HUDEP-2 (cell line): Measurements from ENCODE around the gene TEAD2.
"Not testable (repeated sequence)": the region's sequence is repeated elsewhere in the genome, so short reads cannot be mapped to it uniquely, and the experiment has no call there.

Source experiments
- DNase-seq, 76 experiments: peaks; one replicate each; lab custom pipeline; 2025; ENCODE audit not compliant: unreplicated experiment in 76 of 76; lab: John Stamatoyannopoulos, UW

TEAD2 gene

DNA sequence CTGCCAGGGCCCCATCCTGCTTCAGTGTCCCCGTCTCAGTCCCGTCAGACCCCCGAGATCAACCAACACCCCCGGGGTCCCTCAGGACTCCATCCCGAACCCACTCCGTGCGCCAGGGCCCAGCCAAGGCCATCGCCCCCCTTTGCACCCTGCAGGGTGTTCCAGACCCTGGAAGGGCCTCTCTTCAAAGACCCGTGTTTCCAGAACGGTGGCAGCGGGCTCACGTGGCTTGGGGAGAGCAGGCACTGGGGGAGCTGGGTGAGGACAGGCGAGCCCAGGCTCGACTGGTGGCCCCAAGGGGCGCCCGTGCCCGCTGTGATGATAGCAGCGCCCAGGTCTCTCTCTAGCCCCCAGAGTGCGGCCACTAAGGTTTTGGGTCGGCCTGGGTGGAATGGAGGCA is 27.2 kb upstream of the TEAD2 start:
- no peak for DNase-seq

DNA sequence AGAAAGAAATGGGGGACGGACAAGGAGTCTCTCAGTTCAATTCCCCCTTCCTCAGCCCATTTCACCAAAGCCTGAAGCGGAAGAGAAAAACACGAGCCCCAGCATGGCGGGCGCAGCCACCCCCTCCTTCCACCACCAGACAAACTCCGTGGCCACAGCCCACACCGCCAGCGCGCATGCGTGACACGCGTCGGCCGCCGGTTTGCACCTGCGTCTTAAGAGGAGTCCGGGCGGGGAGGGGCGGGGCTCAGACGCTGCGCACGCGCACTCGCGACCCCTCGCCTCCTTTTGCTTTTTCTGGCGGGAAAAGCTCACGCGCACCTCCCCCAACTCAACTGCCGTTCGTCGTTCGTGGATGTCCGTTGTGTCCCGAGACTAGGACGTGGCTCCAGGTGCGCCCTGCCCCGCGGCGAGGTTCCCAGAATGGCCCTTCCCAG is 25.7 kb upstream of the TEAD2 start, which contains the start of gene KASH5:
Gene KASH5 (plus strand): TSS at position 314 of the 437 bp plus-strand sequence. CDS start 2,635 bp downstream, outside the sequence.
- no peak for DNase-seq

- DNase-seq = no peak
Measured at GRCh38 chr19:49383599-49383998, 21.4 kb upstream of the TEAD2 start.

DNA sequence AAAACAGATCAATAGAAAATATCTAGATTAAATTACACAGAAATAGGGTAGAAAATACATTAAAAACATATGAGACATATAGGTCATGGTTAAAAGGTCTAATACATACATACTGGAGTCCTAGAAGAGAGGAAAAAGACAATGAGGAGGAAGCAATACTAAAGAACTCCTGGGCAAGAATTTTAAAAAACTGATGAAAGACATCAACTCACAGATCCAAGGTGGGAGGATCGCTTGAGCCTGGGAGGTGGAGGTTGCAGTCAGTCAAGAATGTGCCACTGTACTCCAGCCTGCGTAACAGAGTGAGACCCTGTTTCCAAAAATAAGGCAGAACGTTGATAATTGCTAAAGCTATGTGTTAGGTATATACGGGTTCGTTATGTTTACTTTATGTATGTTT is 20.4 kb upstream of the TEAD2 start:
- DNase-seq = no peak

GRCh38 chr19:49380391-49380790 is 18.2 kb upstream of the TEAD2 start:
- DNase-seq = no peak

- DNase-seq = no peak
Measured at GRCh38 chr19:49378512-49378911, 16.3 kb upstream of the TEAD2 start.

- DNase-seq = no peak
Measured at GRCh38 chr19:49374665-49375434, 12.6 kb upstream of the TEAD2 start.

GRCh38 chr19:49373174-49373573 is 11.0 kb upstream of the TEAD2 start:
- DNase-seq = not testable (repeated sequence)

DNA sequence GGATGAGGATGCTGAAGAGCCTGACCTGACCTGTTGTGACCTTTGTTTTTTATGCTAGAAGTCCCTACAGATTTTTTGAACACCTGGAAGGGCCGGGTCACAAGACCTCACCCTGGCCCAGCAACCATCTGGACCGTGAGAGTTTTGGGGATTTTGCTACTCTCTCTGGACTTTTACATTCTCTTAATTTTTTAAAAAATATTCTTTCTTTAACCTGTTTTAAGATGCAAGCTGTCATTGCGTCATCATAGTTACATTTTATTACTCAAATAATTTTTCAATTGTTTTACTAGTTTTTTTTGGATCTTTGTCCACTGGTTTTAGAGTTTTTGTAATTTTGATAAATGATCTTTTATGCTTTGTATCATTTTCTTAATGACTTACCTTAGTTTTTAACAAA is 9.0 kb upstream of the TEAD2 start:
- no peak for DNase-seq

- no peak for DNase-seq
Measured at GRCh38 chr19:49368711-49369358, 6.6 kb upstream of the TEAD2 start.

DNA sequence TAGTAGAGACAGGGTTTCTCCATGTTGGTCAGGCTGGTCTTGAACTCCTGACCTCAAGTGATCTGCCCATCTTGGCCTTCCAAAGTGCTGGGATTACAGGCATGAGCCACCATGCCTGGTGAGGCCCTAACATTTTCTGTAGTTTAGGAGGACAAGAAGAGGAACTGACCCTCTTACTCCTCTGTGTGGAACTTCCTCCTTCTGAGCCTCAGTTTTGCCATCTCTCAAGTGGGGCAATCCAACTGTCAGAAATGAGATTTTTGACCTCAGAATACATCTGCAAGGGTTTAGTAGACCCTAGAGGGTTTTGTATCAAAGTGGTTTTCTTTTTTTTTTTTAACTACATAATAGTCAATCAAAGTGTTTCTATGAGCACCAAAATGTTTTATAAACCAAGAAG is 3.9 kb upstream of the TEAD2 start:
- no peak for DNase-seq

DNA sequence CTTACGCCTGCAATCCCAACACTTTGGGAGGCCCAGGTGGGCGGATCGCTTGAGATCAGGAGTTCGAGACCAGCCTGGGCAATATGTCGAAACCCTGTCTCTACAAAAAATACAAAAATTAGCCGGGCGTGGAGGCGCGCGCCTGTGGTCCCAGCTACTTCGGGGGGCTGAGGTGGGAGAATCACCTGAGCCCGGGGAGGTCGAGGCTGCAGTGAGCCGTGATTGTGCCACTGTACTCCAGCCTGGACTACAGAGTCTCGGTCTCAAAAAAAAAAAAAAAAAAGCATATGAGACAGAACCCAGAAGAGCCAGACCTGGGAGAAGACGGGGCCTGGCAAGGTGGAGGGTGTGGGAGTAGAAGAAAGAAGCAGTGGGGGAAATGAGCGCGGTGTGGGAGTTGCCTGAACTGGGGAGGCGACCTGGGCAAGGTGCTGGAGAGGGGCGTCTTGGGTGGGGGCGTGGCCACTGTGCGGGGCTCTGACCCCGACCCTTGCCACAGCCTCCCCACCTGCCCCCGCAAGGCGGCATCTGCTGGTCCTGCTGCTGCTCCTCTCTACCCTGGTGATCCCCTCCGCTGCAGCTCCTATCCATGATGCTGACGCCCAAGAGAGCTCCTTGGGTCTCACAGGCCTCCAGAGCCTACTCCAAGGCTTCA is 2.0 kb upstream of the TEAD2 start:
- no peak for DNase-seq

DNA sequence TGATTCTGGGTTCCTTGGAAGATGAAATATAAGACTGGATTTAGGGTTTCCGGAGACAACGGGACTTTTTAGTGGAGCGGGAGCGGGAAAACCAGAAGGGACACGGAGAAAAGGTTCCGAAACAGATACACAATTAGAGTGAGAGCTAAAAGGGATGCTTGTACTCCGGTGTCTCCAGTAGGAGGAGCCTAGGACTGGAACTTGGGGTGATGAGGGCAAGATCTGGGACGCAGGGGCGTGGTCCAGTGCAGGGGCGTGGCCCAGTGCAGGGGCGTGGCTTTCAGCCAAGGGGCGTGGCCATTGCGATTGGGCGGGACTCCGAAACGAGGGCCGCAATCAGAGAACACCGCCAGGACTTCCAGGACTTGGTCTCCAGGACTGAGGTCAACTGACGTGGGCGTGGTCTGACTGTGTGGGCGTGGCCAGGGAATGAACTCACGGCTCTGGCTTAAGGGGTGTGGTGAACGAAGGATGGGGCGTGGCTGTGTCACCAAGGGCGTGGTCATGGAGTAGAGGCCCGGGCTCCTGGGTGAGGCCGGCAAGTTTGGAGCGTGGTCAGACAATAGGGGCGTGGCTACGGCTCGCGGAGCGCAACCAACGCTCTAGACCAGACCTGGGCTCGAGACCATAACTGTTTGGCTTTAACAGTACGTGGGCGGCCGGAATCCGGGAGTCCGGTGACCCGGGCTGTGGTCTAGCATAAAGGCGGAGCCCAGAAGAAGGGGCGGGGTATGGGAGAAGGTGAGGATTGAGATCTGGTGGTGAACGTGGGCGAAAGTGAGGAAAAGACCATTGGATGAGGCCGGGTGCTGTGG is 1.3 kb upstream of the TEAD2 start, which contains the start of gene DKKL1:
Gene DKKL1 (plus strand): TSS at position 610 of the 815 bp plus-strand sequence. CDS start 122 bp downstream, at position 732.
- peak; percentile 86 to 100 (median 99) for DNase-seq

GRCh38 chr19:49362929-49363267 is 682 bp upstream of the TEAD2 start:
- peak in 3 of 76 experiments; percentile 30 to 83 (median 44) for DNase-seq

DNA sequence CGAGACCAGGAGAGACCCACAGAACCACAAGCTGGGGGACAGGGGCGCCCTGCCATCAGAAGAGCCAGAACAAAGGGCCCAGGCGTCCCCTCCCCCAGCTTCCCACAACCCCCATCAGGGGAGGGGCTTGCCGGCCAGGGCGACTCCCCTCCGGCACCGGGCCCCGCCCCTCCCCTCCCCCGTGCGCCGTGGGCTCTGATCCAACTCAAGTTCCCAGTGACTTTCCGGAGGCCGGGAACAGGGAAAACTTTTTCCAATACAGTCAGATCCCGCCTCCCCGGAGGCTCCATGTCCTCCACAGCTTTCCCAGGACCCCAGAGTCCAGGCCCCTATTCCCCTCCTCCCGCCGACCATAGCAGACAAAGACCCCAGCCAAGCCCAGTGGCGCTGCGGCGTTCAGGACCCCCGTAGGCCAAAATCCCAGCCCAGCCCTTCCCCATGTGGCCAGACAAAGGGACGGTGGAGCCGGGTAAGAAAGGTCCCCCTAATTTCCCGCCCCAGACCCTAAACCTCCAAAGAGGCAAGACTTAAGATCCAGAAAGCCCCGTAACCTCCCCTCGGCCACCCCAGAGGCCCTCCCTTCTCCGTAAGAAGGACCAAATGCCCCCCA is 673 bp downstream of the TEAD2 start:
- DNase-seq = no peak

- DNase-seq = no peak
Measured at GRCh38 chr19:49359851-49360820, 2.1 kb downstream of the TEAD2 start.

GRCh38 chr19:49357186-49357585 is 5.0 kb downstream of the TEAD2 start:
- DNase-seq = no peak

DNA sequence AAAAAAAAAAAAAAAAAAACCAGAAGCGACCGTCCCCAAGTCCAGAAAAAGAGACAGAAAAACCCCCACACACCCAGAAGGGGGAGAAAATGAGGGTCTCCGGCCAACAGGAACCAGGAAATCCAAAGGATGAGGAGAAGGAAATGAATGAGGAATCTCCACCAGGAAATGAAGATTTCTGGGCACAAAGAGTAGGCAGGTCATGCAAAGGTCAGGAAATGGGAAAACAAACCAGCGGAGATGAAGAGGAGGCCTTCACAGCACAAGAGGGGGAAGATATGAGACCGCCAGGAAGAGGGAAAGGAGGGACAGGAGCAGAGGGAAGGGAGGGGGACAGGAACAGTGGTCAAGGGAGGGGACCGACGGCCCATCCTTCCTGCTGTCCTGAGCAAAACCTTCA is 5.8 kb downstream of the TEAD2 start:
- no peak for DNase-seq

DNA sequence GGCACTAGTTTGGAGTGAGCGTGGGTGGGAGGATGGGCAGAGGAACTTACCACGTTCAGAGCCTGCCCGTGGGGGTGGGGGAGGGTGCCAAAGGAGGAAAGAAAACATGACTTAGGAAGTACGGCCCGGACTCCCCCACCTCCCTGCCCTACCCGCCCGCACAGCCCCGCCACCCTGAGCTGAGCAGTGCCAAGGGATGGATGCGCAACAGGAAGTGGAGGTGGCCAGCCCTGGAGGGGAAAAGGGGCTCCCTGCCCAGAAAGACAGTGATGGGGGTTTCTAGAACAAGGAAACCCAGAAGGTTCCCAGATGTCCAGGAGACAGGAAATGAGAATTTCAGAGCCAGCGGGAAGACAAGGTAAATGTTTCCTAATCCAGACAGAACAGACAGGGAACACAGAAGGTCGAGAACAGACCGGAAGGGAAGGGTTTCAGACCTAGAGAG is 6.3 kb downstream of the TEAD2 start:
- no peak for DNase-seq
